BJ (cell line): Measurements from ENCODE around the gene OR2T6. TPM values are rescaled to one million over a fixed set of nuclear protein-coding genes. Genes with fewer than 3 reads are reported as not detected.

ENCODE experiments used
- CTCF ChIA-PET: fragments of 350-600 bp; formaldehyde crosslinking; extraction: SDS; loops from one replicate; lab custom pipeline; 2021; ENCODE audit warnings: antibody characterized with exemption, inconsistent platforms; lab: Yijun Ruan, JAX
- POLR2A ChIA-PET: fragments of 300-600 bp; sonication (Branson Sonifier 250); formaldehyde crosslinking; extraction: SDS; loops from one replicate; lab custom pipeline; 2021; ENCODE audit warnings: antibody characterized with exemption; lab: Charles Lee
- DNase-seq: peaks from one replicate; pipeline ENCODE4 v3.0.0-alpha.2; 2011; ENCODE audit warnings: low read depth
- H3K27me3 ChIP-seq: 2 replicates; pipeline ENCODE4 v1.6.0; 2011; ENCODE audit warnings: low read length; ENCODE audit not compliant: control insufficient read depth, insufficient read depth
- H3K36me3 ChIP-seq: 2 replicates; pipeline ENCODE4 v1.5.1; 2011; ENCODE audit warnings: low read length; ENCODE audit not compliant: control insufficient read depth, insufficient read depth
- H3K4me3 ChIP-seq: 2 replicates; pipeline ENCODE4 v1.5.1; 2011; ENCODE audit warnings: low read depth, mild to moderate bottlenecking, control low read depth, low read length
- CTCF ChIP-seq: IDR thresholded peaks from 2 replicates; pipeline ENCODE4 v1.5.1; 2011; ENCODE audit warnings: low read depth, mild to moderate bottlenecking, control low read depth, inconsistent platforms, low read length, moderate library complexity; ENCODE audit not compliant: insufficient read depth
- polyA plus RNA-seq: library from polyadenylated mRNA; depleted of rRNA; stranded (reverse); fragments of >200 nt; gene quantifications from 2 replicates; pipeline ENCODE4 v1.2.3, GENCODE V29; 2011

Gene OR2T6
- polyA plus RNA-seq, 1 experiment = not detected

GRCh38 chr1:248366609-248367008 lies 8.9 kb upstream of the OR2T6 start:
- H3K27me3 ChIP-seq = no peaks in the 10 kb centered on the region
- POLR2A ChIA-PET = no interaction called here
- CTCF ChIA-PET = no interaction called here
- H3K4me3 ChIP-seq = no peak overlapping the region
- H3K36me3 ChIP-seq = no peaks in the 10 kb centered on the region
- no peak for TF ChIP-seq CTCF
- DNase-seq = no peak

GRCh38 chr1:248372394-248372793 lies 3.2 kb upstream of the OR2T6 start:
- CTCF ChIA-PET = no interaction called here
- POLR2A ChIA-PET = no interaction called here
- Histone ChIP-seq H3K4me3 (no peak overlapping the region), H3K27me3 (no peaks in the 10 kb centered on the region), H3K36me3 (no peaks in the 10 kb centered on the region)
- no peak for TF ChIP-seq CTCF
- DNase-seq = no peak

- DNase-seq = no peak
- CTCF ChIA-PET = no interaction called here
- no peak for TF ChIP-seq CTCF
- H3K36me3 ChIP-seq = no peaks in the 10 kb centered on the region
- H3K27me3 ChIP-seq = no peaks in the 10 kb centered on the region
- POLR2A ChIA-PET = no interaction called here
- H3K4me3 ChIP-seq = no peak overlapping the region
Observed at GRCh38 chr1:248373761-248374160, 1.8 kb upstream of the OR2T6 start.

- H3K27me3 ChIP-seq = no peaks in the 10 kb centered on the region
- H3K36me3 ChIP-seq = no peaks in the 10 kb centered on the region
- H3K4me3 ChIP-seq = no peak overlapping the region
- POLR2A ChIA-PET = no interaction called here
- CTCF ChIA-PET = no interaction called here
- no peak for TF ChIP-seq CTCF
- no peak for DNase-seq
Observed at GRCh38 chr1:248376916-248377315, 1.4 kb downstream of the OR2T6 start.

GRCh38 chr1:248380854-248381253 lies 5.3 kb downstream of the OR2T6 start:
- no peak for TF ChIP-seq CTCF
- Histone ChIP-seq H3K4me3 (no peak overlapping the region), H3K27me3 (no peaks in the 10 kb centered on the region), H3K36me3 (no peaks in the 10 kb centered on the region)
- ChIA-PET POLR2A (no interaction called here), CTCF (no interaction called here)
- DNase-seq = no peak
